Loucy (cell line): Measurements from ENCODE around the gene CACNG6.
"Not testable (repeated sequence)": the region's sequence is repeated elsewhere in the genome, so short reads cannot be mapped to it uniquely, and the experiment has no call there.

Source experiments
- EZH2phosphoT487 ChIP-seq: fragments of 200-600 bp; IDR thresholded peaks from 2 replicates; pipeline ENCODE4 v1.6.1; 2018; ENCODE audit warnings: antibody characterized with exemption, mild to moderate bottlenecking, moderate library complexity, borderline replicate concordance
- TF ChIP-seq, protein P1 (sequence below): fragments of 200-600 bp; sonication (generic); conservative IDR thresholded peaks from 2 replicates; pipeline ENCODE4 v1.5.1; 2014; ENCODE audit warnings: mild to moderate bottlenecking, antibody characterized with exemption, low read length

DNA sequence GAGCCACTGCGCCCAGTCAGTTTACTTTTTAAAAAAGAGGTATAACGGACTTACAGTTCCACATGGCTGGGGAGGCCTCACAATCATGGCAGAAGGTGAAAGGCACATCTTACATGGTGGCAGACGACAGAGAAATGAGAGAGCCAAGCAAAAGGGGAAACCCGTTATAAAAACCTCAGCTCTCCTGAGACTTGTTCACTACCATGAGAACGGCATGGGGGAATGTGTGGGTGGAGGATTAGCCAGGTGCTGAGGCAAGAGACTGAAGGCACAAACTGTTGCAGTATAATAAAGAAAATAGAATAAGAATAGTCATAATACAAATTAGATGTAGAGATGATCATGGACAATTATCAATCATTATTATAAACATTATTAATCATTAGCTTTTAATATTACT, 45.1 kb downstream of the CACNG6 start:
- TF ChIP-seq, protein P1, sequence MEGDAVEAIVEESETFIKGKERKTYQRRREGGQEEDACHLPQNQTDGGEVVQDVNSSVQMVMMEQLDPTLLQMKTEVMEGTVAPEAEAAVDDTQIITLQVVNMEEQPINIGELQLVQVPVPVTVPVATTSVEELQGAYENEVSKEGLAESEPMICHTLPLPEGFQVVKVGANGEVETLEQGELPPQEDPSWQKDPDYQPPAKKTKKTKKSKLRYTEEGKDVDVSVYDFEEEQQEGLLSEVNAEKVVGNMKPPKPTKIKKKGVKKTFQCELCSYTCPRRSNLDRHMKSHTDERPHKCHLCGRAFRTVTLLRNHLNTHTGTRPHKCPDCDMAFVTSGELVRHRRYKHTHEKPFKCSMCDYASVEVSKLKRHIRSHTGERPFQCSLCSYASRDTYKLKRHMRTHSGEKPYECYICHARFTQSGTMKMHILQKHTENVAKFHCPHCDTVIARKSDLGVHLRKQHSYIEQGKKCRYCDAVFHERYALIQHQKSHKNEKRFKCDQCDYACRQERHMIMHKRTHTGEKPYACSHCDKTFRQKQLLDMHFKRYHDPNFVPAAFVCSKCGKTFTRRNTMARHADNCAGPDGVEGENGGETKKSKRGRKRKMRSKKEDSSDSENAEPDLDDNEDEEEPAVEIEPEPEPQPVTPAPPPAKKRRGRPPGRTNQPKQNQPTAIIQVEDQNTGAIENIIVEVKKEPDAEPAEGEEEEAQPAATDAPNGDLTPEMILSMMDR, result not testable (repeated sequence)
- TF ChIP-seq EZH2phosphoT487, result not testable (repeated sequence)
